NOMO-1 treated with DMSO at 0.1 percent for 48 hours (cell line): Measurements from ENCODE around the gene ACSM5.
"Not testable (repeated sequence)": the region's sequence is repeated elsewhere in the genome, so short reads cannot be mapped to it uniquely, and the experiment has no call there.

Experiments used
- DNase-seq: peaks from one replicate; lab custom pipeline; 2025; ENCODE audit not compliant: unreplicated experiment; lab: John Stamatoyannopoulos, UW

ACSM5 gene

GRCh38 chr16:20441859-20442258 lies 32.5 kb downstream of the ACSM5 start:
- not testable (repeated sequence) for DNase-seq

GRCh38 chr16:20446652-20447393 lies 37.5 kb downstream of the ACSM5 start:
- not testable (repeated sequence) for DNase-seq

DNA sequence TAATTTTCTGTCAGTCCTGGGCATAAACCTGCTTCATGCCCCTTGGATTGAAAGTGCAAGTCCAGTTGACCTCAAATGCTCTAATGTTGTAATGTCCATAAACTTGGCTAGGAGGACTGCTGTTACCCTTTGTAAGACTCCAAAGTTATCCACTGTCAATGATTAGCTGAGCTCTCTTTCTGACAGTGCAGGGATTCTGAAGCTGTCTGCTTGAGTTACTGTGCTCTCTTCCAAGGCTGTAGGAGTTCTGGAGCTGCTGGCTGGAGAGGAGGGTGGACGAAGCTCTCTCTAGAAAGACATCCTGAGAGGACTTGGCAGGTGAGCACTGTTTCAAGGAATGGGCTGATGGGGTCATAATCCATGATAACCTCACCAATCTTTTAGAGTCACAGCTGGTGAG lies 42.0 kb downstream of the ACSM5 start, which contains the start of gene ACSM2A:
Gene ACSM2A, plus strand, starts transcription at position 158 of the 400 bp plus-strand sequence. CDS start 8,594 bp downstream, outside the sequence.
- not testable (repeated sequence) for DNase-seq

GRCh38 chr16:20453633-20454032 lies 44.3 kb downstream of the ACSM5 start:
- not testable (repeated sequence) for DNase-seq

DNA sequence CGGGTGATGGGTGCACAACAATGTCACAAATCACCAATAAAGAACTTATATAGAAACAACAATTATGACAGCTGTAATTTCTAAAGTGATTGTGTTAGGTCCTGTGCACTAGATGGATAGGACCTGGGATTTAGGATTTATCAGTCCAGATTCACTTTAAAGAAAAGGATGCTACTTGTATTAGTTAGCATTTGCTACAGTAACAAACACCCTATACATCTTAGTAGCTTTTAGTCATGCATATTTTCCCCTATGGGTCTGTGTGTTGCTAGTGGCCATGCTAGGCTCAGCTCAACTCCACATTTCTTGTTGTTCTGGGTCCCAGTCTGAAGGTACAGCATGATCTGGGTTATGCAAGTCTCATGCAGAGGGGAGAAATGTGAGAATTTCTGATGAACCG lies 49.9 kb downstream of the ACSM5 start:
- DNase-seq = not testable (repeated sequence)

GRCh38 chr16:20460313-20460712 lies 51.0 kb downstream of the ACSM5 start:
- not testable (repeated sequence) for DNase-seq

GRCh38 chr16:20468954-20469353 lies 59.6 kb downstream of the ACSM5 start:
- DNase-seq = not testable (repeated sequence)

- DNase-seq = not testable (repeated sequence)
Observed at GRCh38 chr16:20469930-20470329, 60.6 kb downstream of the ACSM5 start.

DNA sequence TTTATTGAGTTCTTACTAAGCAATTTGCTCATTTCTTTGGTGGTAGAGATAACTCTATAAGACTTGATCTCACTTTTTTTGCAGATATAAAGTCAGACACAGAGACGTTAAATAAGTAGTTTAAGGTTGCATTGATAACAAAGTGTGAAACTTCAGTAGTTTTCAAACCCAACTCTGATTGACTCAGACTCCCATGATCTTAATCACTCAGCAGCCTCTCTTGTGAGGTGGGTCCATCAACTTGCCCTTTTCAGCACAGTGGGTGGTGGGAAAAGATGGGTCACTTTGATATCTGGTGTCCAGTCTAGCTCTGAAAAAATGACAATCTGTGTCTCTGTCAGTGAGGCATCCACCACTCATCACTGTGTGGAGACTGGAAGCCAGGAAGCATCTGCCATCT lies 61.4 kb downstream of the ACSM5 start:
- not testable (repeated sequence) for DNase-seq

- DNase-seq = not testable (repeated sequence)
Observed at GRCh38 chr16:20477188-20477744, 67.9 kb downstream of the ACSM5 start.

GRCh38 chr16:20483989-20484388 lies 74.7 kb downstream of the ACSM5 start:
- not testable (repeated sequence) for DNase-seq

DNA sequence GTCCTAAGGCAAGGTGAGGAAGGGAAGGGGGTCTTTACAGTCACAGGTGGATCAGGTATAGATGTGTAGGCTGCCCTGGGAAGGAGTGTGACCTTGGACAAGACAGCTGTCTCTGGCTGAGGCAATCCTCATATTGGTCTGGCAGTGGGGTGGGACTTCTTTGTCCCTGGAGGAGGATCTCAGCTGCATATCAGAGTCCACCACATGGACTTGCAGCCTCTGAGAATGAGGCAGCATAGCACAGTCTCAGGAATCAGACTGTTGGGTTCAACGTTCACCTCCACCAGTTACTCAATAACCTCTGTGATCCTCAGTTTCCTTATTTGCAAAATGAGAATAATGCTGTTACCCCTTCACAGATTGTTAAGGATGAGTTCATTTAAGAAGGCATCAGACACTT lies 75.4 kb downstream of the ACSM5 start:
- DNase-seq = no peak

GRCh38 chr16:20485408-20485807 lies 76.1 kb downstream of the ACSM5 start:
- DNase-seq = no peak
